Tibial nerve (tissue), 3 donors: ENCODE results near the gene SLC16A6.

ENCODE experiments used
- CTCF ChIP-seq, 5 experiments: fragments of 200-600 bp in 3 of 5; fragments of 450-650 bp in 2 of 5; sonication (generic) in 3 of 5; IDR thresholded peaks; one replicate each; pipeline ENCODE4 v1.5.1; 2016 to 2019; ENCODE audit warnings: antibody characterized with exemption in 5 of 5, mild to moderate bottlenecking in 3 of 5, moderate library complexity in 2 of 5
- POLR2A ChIP-seq, 2 donors: fragments of 450-650 bp; IDR thresholded peaks; one replicate each; pipeline ENCODE4 v1.6.1; 2017; ENCODE audit warnings: antibody characterized with exemption in 2 of 2, mild to moderate bottlenecking in 2 of 2, moderate library complexity in 2 of 2

- TF ChIP-seq POLR2A (IDR thresholded peaks at IDR 0.05), result no peak
- TF ChIP-seq CTCF (IDR thresholded peaks at IDR 0.05), result no peak
Measured at GRCh38 chr17:68296217-68297191, 5.6 kb upstream of the SLC16A6 start.
